PC-3 (cell line): ENCODE measurements around the gene EZR. TPM values are rescaled to one million over a fixed set of nuclear protein-coding genes. Genes with fewer than 3 reads are reported as not detected.

Source experiments
- ATAC-seq: fragments of 200-7000 bp; cut with Tn5 transposase; 2 replicates; pipeline ENCODE4 v1.9.1; 2020; ENCODE audit warnings: mild to moderate bottlenecking, moderate library complexity
- BruUV-seq: library from RNA; stranded (reverse); fragments of 400-500 nt; replicated peaks from 2 replicates; lab custom pipeline; 2021; lab: Mats Ljungman, UMichigan
- CTCF ChIA-PET: fragments of 300-600 bp; sonication (Branson Sonifier 250); formaldehyde crosslinking; loops from one replicate; lab custom pipeline; 2022; ENCODE audit warnings: antibody characterized with exemption; lab: Charles Lee
- POLR2A ChIA-PET: fragments of 300-600 bp; sonication (Branson Sonifier 250); formaldehyde crosslinking; loops from one replicate; lab custom pipeline; 2022; ENCODE audit warnings: antibody characterized with exemption; ENCODE audit not compliant: unreplicated experiment; lab: Charles Lee
- DNase-seq: peaks from one replicate; pipeline ENCODE4 v3.0.0-alpha.2; 2015
- H2AFZ ChIP-seq: fragments of 300-600 bp; sonication (generic); 2 replicates; pipeline ENCODE4 v1.6.0; 2016; ENCODE audit warnings: antibody characterized with exemption, low read length
- H3F3A ChIP-seq: fragments of 300-600 bp; sonication (generic); one replicate; pipeline ENCODE4 v1.6.0; 2017; ENCODE audit warnings: antibody characterized with exemption, low read length, control low read depth, mild to moderate bottlenecking; ENCODE audit not compliant: unreplicated experiment
- H3K27ac ChIP-seq: fragments of 300-600 bp; sonication (generic); 2 replicates; pipeline ENCODE4 v1.5.1; 2016; ENCODE audit warnings: mild to moderate bottlenecking, low read length
- H3K27me3 ChIP-seq: fragments of 300-600 bp; sonication (generic); 2 replicates; pipeline ENCODE4 v1.6.1; 2016; ENCODE audit warnings: low read length, mixed read lengths
- H3K36me3 ChIP-seq: fragments of 300-600 bp; sonication (generic); 2 replicates; pipeline ENCODE4 v1.6.1; 2016; ENCODE audit warnings: low read depth, mixed run types, low read length, mixed read lengths
- H3K4me1 ChIP-seq: fragments of 300-600 bp; sonication (generic); 2 replicates; pipeline ENCODE4 v1.5.1; 2016; ENCODE audit warnings: low read length; ENCODE audit not compliant: insufficient read depth
- H3K4me2 ChIP-seq: fragments of 300-600 bp; sonication (generic); 2 replicates; pipeline ENCODE4 v1.6.0; 2016; ENCODE audit warnings: low read length
- H3K4me3 ChIP-seq: fragments of 300-600 bp; sonication (generic); 2 replicates; pipeline ENCODE4 v1.5.1; 2016; ENCODE audit warnings: mild to moderate bottlenecking, low read length, mixed read lengths
- H3K79me2 ChIP-seq: fragments of 300-600 bp; sonication (generic); 2 replicates; pipeline ENCODE4 v1.6.1; 2017; ENCODE audit warnings: low read length, mixed read lengths
- H3K9ac ChIP-seq: fragments of 300-600 bp; sonication (generic); 2 replicates; pipeline ENCODE4 v1.6.0; 2016; ENCODE audit warnings: mild to moderate bottlenecking, low read length
- H3K9me2 ChIP-seq: fragments of 300-600 bp; sonication (generic); replicated peaks from 2 replicates; pipeline ENCODE4 v1.6.1; 2016; ENCODE audit warnings: mixed run types, low read length, mixed read lengths
- H3K9me3 ChIP-seq: fragments of 300-600 bp; sonication (generic); 2 replicates; pipeline ENCODE4 v1.6.1; 2016; ENCODE audit warnings: low read length, mixed read lengths
- H4K20me1 ChIP-seq: fragments of 300-600 bp; sonication (generic); 2 replicates; pipeline ENCODE4 v1.6.1; 2016; ENCODE audit warnings: low read length, mixed read lengths
- CTCF ChIP-seq: fragments of 300-600 bp; sonication (generic); conservative IDR thresholded peaks from 2 replicates; pipeline ENCODE4 v1.5.1; 2017; ENCODE audit warnings: antibody characterized with exemption, low read depth, mild to moderate bottlenecking, low read length
- EZH2 ChIP-seq: fragments of 300-600 bp; sonication (generic); IDR thresholded peaks from one replicate; pipeline ENCODE4 v1.6.1; 2017; ENCODE audit warnings: antibody characterized with exemption, mild to moderate bottlenecking, low read length; ENCODE audit not compliant: unreplicated experiment
- EZH2phosphoT487 ChIP-seq: fragments of 300-600 bp; sonication (generic); IDR thresholded peaks from 2 replicates; pipeline ENCODE4 v1.6.1; 2018; ENCODE audit warnings: mild to moderate bottlenecking, antibody characterized with exemption, low read length, borderline replicate concordance
- intact Hi-C: fragments of 100-400 bp; cut with micrococcal nuclease; formaldehyde crosslinking; loops from 2 replicates; pipeline ENCODE4 v1.9.0; 2023
- total RNA-seq: library from RNA; depleted of rRNA; stranded (reverse); fragments of >200 nt; gene quantifications from 2 replicates; pipeline ENCODE4 v1.2.3, GENCODE V29; 2014

EZR gene
- total RNA-seq, 1 experiment from 2014 or later = 182 TPM

- no peak overlapping the region for H3K4me3 ChIP-seq
- H3K4me1 ChIP-seq = no peaks in the 10 kb centered on the region
- no peaks in the 10 kb centered on the region for H3K79me2 ChIP-seq
- H3K9ac ChIP-seq = no peak overlapping the region
- no peaks in the 10 kb centered on the region for H3K36me3 ChIP-seq
- H3K27me3 ChIP-seq = no peaks in the 10 kb centered on the region
- ATAC-seq (no peak), DNase-seq (no peak)
- ChIA-PET POLR2A (no interaction called here), CTCF (no interaction called here)
- H2AFZ ChIP-seq = no peak overlapping the region
- H3F3A ChIP-seq = no peaks in the 10 kb centered on the region
- TF ChIP-seq EZH2 (no peak), CTCF (no peak), EZH2phosphoT487 (no peak)
- no peaks in the 10 kb centered on the region for H4K20me1 ChIP-seq
- no peaks in the 10 kb centered on the region for H3K9me3 ChIP-seq
- intact Hi-C loops = no loop called here
- BruUV-seq = no TSS peak
- H3K27ac ChIP-seq = no peak overlapping the region
- H3K9me2 ChIP-seq = no peaks in the 10 kb centered on the region
- H3K4me2 ChIP-seq = no peak overlapping the region
Observed at GRCh38 chr6:158751921-158752320, 67.2 kb downstream of the EZR start.

GRCh38 chr6:158751224-158751623, 67.9 kb downstream of the EZR start:
- no peaks in the 10 kb centered on the region for H3K27me3 ChIP-seq
- no TSS peak for BruUV-seq
- TF ChIP-seq EZH2 (no peak), CTCF (no peak), EZH2phosphoT487 (no peak)
- CTCF ChIA-PET = no interaction called here
- H3K79me2 ChIP-seq = no peaks in the 10 kb centered on the region
- H3K9ac ChIP-seq = no peak overlapping the region
- POLR2A ChIA-PET = no interaction called here
- H2AFZ ChIP-seq = no peak overlapping the region
- no peaks in the 10 kb centered on the region for H3K9me2 ChIP-seq
- H3K27ac ChIP-seq = no peak overlapping the region
- no peak overlapping the region for H3K4me2 ChIP-seq
- no peak overlapping the region for H3K4me3 ChIP-seq
- no peaks in the 10 kb centered on the region for H4K20me1 ChIP-seq
- H3F3A ChIP-seq = no peaks in the 10 kb centered on the region
- no peaks in the 10 kb centered on the region for H3K36me3 ChIP-seq
- ATAC-seq = no peak
- intact Hi-C loops = no loop called here
- DNase-seq = no peak
- H3K9me3 ChIP-seq = no peaks in the 10 kb centered on the region
- no peaks in the 10 kb centered on the region for H3K4me1 ChIP-seq

GRCh38 chr6:158744986-158745430, 74.2 kb downstream of the EZR start:
- Histone ChIP-seq H3K4me2 (no peak overlapping the region), H3K9ac (no peak overlapping the region), H3K4me3 (no peak overlapping the region), H3K9me3 (no peaks in the 10 kb centered on the region), H2AFZ (no peak overlapping the region), H3K9me2 (no peaks in the 10 kb centered on the region), H4K20me1 (no peaks in the 10 kb centered on the region), H3K79me2 (no peaks in the 10 kb centered on the region), H3K27me3 (no peaks in the 10 kb centered on the region), H3K4me1 (no peaks in the 10 kb centered on the region), H3K36me3 (no peaks in the 10 kb centered on the region), H3K27ac (no peak overlapping the region), H3F3A (no peaks in the 10 kb centered on the region)
- intact Hi-C loops = no loop called here
- CTCF ChIA-PET = no interaction called here
- DNase-seq = no peak
- no peak for TF ChIP-seq EZH2
- no peak for TF ChIP-seq EZH2phosphoT487
- TF ChIP-seq CTCF = no peak
- ATAC-seq = no peak
- BruUV-seq = no TSS peak
- POLR2A ChIA-PET = no interaction called here
